ENCODE measurements around the gene KRT78.

KRT78 gene

GRCh38 chr12:52794479-52795331, 54.1 kb downstream of the KRT78 start:
- no peak for DNase-seq

- DNase-seq, result no peak
Measured at GRCh38 chr12:52792185-52793029, 56.4 kb downstream of the KRT78 start.

GRCh38 chr12:52791271-52792184, 57.3 kb downstream of the KRT78 start:
- DNase-seq, result no peak

- no peak for DNase-seq
Measured at GRCh38 chr12:52790427-52791270, 58.1 kb downstream of the KRT78 start.

- DNase-seq, result no peak
Measured at GRCh38 chr12:52789637-52790426, 59.0 kb downstream of the KRT78 start.

GRCh38 chr12:52788876-52789636, 59.7 kb downstream of the KRT78 start:
- no peak for DNase-seq

- no peak for DNase-seq
Measured at GRCh38 chr12:52788192-52788875, 60.5 kb downstream of the KRT78 start.
